GM06990 (cell line): ENCODE results near the gene GHRH.

Experiments
- DNase-seq: peaks from one replicate; pipeline ENCODE4 v3.0.0-alpha.2; 2011; ENCODE audit not compliant: insufficient read length; ENCODE audit errors: extremely low read depth
- H3K27me3 ChIP-seq: replicated peaks from 2 replicates; pipeline ENCODE4 v1.6.0; 2011; ENCODE audit warnings: low read length; ENCODE audit not compliant: control insufficient read depth, insufficient read depth
- H3K36me3 ChIP-seq: 2 replicates; pipeline ENCODE4 v1.5.1; 2011; ENCODE audit warnings: low read length; ENCODE audit not compliant: control insufficient read depth, insufficient read depth
- H3K4me3 ChIP-seq: replicated peaks from 2 replicates; pipeline ENCODE4 v1.5.1; 2011; ENCODE audit warnings: low read depth, mild to moderate bottlenecking, control low read depth, low read length
- CTCF ChIP-seq: IDR thresholded peaks from 2 replicates; pipeline ENCODE4 v1.5.1; 2011; ENCODE audit warnings: low read length, control low read depth, mild to moderate bottlenecking, inconsistent platforms; ENCODE audit not compliant: insufficient read depth, poor library complexity, severe bottlenecking

GHRH gene

GRCh38 chr20:37201827-37202162 lies 59.8 kb downstream of the GHRH start:
- TF ChIP-seq CTCF: no peak
- DNase-seq: no peak
- H3K4me3 ChIP-seq: no peak overlapping the region
- H3K27me3 ChIP-seq: no peaks in the 10 kb centered on the region
- peaks cover 38% of the 10 kb centered on the region for H3K36me3 ChIP-seq
